Mammary epithelial cell (primary cell): ENCODE measurements around the gene DNAJB6.

ENCODE experiments used
- CTCF ChIP-seq, 2 donors: IDR thresholded peaks in 1 of 2; conservative IDR thresholded peaks in 1 of 2; 2 replicates each; pipeline ENCODE4 v1.5.1; 2011 to 2012; ENCODE audit warnings: inconsistent platforms in 2 of 2, low read length in 2 of 2, mild to moderate bottlenecking in 2 of 2, control low read depth in 1 of 2, low read depth in 1 of 2; ENCODE audit not compliant: insufficient read depth in 1 of 2; ENCODE audit errors: extremely low read depth in 1 of 2
- EZH2 ChIP-seq: IDR thresholded peaks from 2 replicates; pipeline ENCODE4 v1.6.1; 2012; ENCODE audit warnings: low read length, inconsistent platforms, borderline replicate concordance

GRCh38 chr7:157409753-157410727, 73.2 kb downstream of the DNAJB6 start:
- TF ChIP-seq CTCF (conservative IDR thresholded peaks at IDR 0.05 in 1 of 2, IDR thresholded peaks at IDR 0.05 in 1 of 2; ENCODE audit: extremely low read depth in 1 of 2, insufficient read depth in 1 of 2, low read depth in 1 of 2, low read length in 2 of 2) (no peak), EZH2 (no peak)
